ENCODE measurements around the gene NME9. TPM values are rescaled to one million over a fixed set of nuclear protein-coding genes. Genes with fewer than 3 reads are reported as not detected.

Gene NME9
- total and polyA plus RNA-seq, 2 of the 4 experiments (the other 2 are of a cell fraction): not detected

DNA sequence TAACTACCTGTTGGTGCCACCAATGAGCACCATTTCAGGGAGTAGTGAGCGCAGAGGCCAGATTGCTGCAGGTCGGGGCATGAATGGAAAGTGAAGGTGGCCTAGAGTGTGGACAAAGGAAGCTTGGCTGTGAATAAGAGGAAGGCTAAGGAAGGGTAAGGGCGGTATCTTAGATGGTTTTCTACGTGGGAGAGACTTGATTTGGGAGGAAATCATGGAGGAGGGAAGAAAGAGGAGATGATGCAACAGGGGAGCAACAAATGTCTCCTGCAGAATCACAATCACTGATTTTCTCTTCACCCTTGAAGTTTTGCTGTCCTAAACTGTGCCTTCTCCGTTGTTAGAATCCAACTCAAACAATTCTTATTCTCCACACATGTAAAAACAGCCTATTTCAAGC lies 21.8 kb downstream of the NME9 start:
- no peak overlapping the region for H2AFZ ChIP-seq (replicated peaks; ENCODE audit: low read length, poor library complexity)
- peaks cover 19% of the 10 kb centered on the region for H3K9me3 ChIP-seq (ENCODE audit: control insufficient read depth, insufficient read depth, low read length)
- H4K91ac ChIP-seq (ENCODE audit: insufficient read depth, low read depth, low read length): no peak overlapping the region
- no peak overlapping the region for H2AK5ac ChIP-seq (ENCODE audit: low read depth, low read length)
- no peak overlapping the region for H4K5ac ChIP-seq (ENCODE audit: low read depth, low read length)
- dilution Hi-C loops (cut with HindIII; ENCODE audit: low sequenced_read_pairs, unreplicated experiment): no loop called here
- H3K18ac ChIP-seq (ENCODE audit: low read depth, low read length): no peak overlapping the region
- intact Hi-C loops (cut with micrococcal nuclease): no loop called here
- H3K79me1 ChIP-seq (ENCODE audit: low read depth in 1 of 2, low read length in 2 of 2): no peaks in the 10 kb centered on the region
- no peak overlapping the region for H3K27ac ChIP-seq (ENCODE audit: insufficient read depth, low read length)
- H2AK9ac ChIP-seq (replicated peaks; ENCODE audit: low read depth, low read length, poor library complexity): no peak overlapping the region
- no TSS peak for BruUV-seq (replicated peaks)
- H4K8ac ChIP-seq (ENCODE audit: low read depth in 2 of 2, low read length in 2 of 2): no peak overlapping the region
- no peak overlapping the region for H3K4me3 ChIP-seq (ENCODE audit: insufficient read depth, low read depth, low read length)
- DNase-seq (no peak), ATAC-seq (ENCODE audit: low read depth) (no peak)
- H3K4me2 ChIP-seq (ENCODE audit: low read depth, low read length): no peak overlapping the region
- H3K4me1 ChIP-seq (ENCODE audit: control insufficient read depth, insufficient read depth, low read length): no peaks in the 10 kb centered on the region
- H4K20me1 ChIP-seq (ENCODE audit: insufficient read depth, low read length): no peaks in the 10 kb centered on the region
- H3K4ac ChIP-seq (ENCODE audit: low read depth, low read length): no peak overlapping the region
- H2BK5ac ChIP-seq (ENCODE audit: low read depth, low read length, poor library complexity, severe bottlenecking): no peak overlapping the region
- H3K14ac ChIP-seq (replicated peaks; ENCODE audit: low read depth, low read length): no peak overlapping the region
- no peak overlapping the region for H2BK20ac ChIP-seq (ENCODE audit: low read depth, low read length)
- POLR2A ChIA-PET (ENCODE audit: unreplicated experiment): no interaction called here
- TF ChIP-seq CEBPB (IDR thresholded peaks at IDR 0.05; ENCODE audit: low read depth, low read length) (no peak), MXI1 (IDR thresholded peaks at IDR 0.05; ENCODE audit: borderline replicate concordance, low read depth, low read length) (no peak), BHLHE40 (IDR thresholded peaks at IDR 0.05; ENCODE audit: low read depth, low read length) (no peak), RAD21 (IDR thresholded peaks at IDR 0.05; ENCODE audit: low read length) (no peak)
- TF ChIP-seq, protein P1, sequence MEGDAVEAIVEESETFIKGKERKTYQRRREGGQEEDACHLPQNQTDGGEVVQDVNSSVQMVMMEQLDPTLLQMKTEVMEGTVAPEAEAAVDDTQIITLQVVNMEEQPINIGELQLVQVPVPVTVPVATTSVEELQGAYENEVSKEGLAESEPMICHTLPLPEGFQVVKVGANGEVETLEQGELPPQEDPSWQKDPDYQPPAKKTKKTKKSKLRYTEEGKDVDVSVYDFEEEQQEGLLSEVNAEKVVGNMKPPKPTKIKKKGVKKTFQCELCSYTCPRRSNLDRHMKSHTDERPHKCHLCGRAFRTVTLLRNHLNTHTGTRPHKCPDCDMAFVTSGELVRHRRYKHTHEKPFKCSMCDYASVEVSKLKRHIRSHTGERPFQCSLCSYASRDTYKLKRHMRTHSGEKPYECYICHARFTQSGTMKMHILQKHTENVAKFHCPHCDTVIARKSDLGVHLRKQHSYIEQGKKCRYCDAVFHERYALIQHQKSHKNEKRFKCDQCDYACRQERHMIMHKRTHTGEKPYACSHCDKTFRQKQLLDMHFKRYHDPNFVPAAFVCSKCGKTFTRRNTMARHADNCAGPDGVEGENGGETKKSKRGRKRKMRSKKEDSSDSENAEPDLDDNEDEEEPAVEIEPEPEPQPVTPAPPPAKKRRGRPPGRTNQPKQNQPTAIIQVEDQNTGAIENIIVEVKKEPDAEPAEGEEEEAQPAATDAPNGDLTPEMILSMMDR (conservative IDR thresholded peaks at IDR 0.05; ENCODE audit: low read depth, low read length): no peak
- H3K9me1 ChIP-seq (ENCODE audit: insufficient read depth, low read length): no peaks in the 10 kb centered on the region
- no peak overlapping the region for H2BK15ac ChIP-seq (ENCODE audit: low read depth, low read length)
- H3K56ac ChIP-seq (ENCODE audit: extremely low read depth, insufficient read depth, low read length): no peak overlapping the region
- H3K36me3 ChIP-seq (ENCODE audit: control insufficient read depth, insufficient read depth, low read length): no peaks in the 10 kb centered on the region
- 27% methylated on average over 3 of the region's 5 CpGs; no CpG with 5 or more reads in 1 of the 2 experiments for WGBS, 2 experiments (ENCODE audit: extremely low coverage in 2 of 2, insufficient read length in 1 of 2)
- H3K27me3 ChIP-seq (ENCODE audit: control insufficient read depth, insufficient read depth, low read length): no peaks in the 10 kb centered on the region; the same call in none of the 2 replicates
- in situ Hi-C loops (cut with MboI; ENCODE audit: low sequenced_read_pairs): no loop called here
- CTCF ChIA-PET: no interaction called here
- no peak overlapping the region for H2BK120ac ChIP-seq (ENCODE audit: low read depth, low read length)
- H3K9ac ChIP-seq (ENCODE audit: low read depth, low read length): no peak overlapping the region
- no peak overlapping the region for H3K23ac ChIP-seq (ENCODE audit: low read depth, low read length)

Data from IMR-90 (cell line).